HCT116 (cell line): ENCODE data around the gene DPH1. TPM values are rescaled to one million over a fixed set of nuclear protein-coding genes. Genes with fewer than 3 reads are reported as not detected.

Source experiments
- ATAC-seq: fragments of 200-7000 bp; cut with Tn5 transposase; 2 replicates; pipeline ENCODE4 v1.9.1; 2020; ENCODE audit warnings: mild to moderate bottlenecking, moderate library complexity
- BruUV-seq: library from RNA; stranded (reverse); fragments of 400-500 nt; replicated peaks from 2 replicates; lab custom pipeline; 2021; lab: Mats Ljungman, UMichigan
- CTCF ChIA-PET: fragments of 300-600 bp; sonication (Branson Sonifier 250); formaldehyde crosslinking; loops from one replicate; lab custom pipeline; 2021; ENCODE audit warnings: antibody characterized with exemption; lab: Charles Lee
- POLR2A ChIA-PET: fragments of 300-600, 350-600 bp; sonication (Branson Sonifier 250); formaldehyde crosslinking; loops from one replicate; lab custom pipeline; 2021; ENCODE audit warnings: antibody characterized with exemption; lab: Charles Lee
- RAD21 ChIA-PET, 2 experiments: fragments of 300-600 bp; sonication (Branson Sonifier 250); formaldehyde crosslinking; loops; one replicate each; lab custom pipeline; 2023; ENCODE audit warnings: low total read pairs in 2 of 2; ENCODE audit not compliant: uncharacterized antibody in 2 of 2, unreplicated experiment in 2 of 2, low non-redundant PET in 1 of 2; lab: Charles Lee
- DNase-seq: peaks from one replicate; pipeline ENCODE4 v3.0.0-alpha.2; 2010; ENCODE audit warnings: low read depth, low spot score
- H2AFZ ChIP-seq: fragments of 200-600 bp; shearing (Covaris generic), sonication (generic); 2 replicates; pipeline ENCODE4 v1.6.1; 2017; ENCODE audit warnings: low read depth, mixed run types, mixed read lengths, antibody characterized with exemption, low read length; ENCODE audit not compliant: poor library complexity, severe bottlenecking
- H3K27ac ChIP-seq: 2 replicates; pipeline ENCODE4 v1.5.1; 2012; ENCODE audit warnings: low read depth, low read length
- H3K27me3 ChIP-seq: fragments of 200-600 bp; sonication (generic); 2 replicates; pipeline ENCODE4 v1.6.1; 2016; ENCODE audit warnings: mixed run types, low read length, mixed read lengths; ENCODE audit not compliant: insufficient read depth
- H3K36me3 ChIP-seq, 2 experiments: fragments of 200-500 bp in 1 of 2; fragments of 200-600 bp in 1 of 2; sonication (Bioruptor generic) in 1 of 2; sonication (generic) in 1 of 2; 2 replicates each; pipeline versions ENCODE4 v1.5.1 to v1.6.1; 2014 to 2016; ENCODE audit warnings: low read length in 2 of 2, inconsistent platforms in 1 of 2, mixed read lengths in 1 of 2, mixed run types in 1 of 2; ENCODE audit not compliant: insufficient read depth in 2 of 2, control insufficient read depth in 1 of 2
- H3K4me1 ChIP-seq, 2 experiments: fragments of 200-600 bp in 1 of 2; sonication (generic) in 1 of 2; 2 replicates each; pipeline versions ENCODE4 v1.5.1 to v1.6.1; 2012 to 2017; ENCODE audit warnings: low read length in 2 of 2, inconsistent platforms in 1 of 2, mild to moderate bottlenecking in 1 of 2, mixed read lengths in 1 of 2, mixed run types in 1 of 2, moderate library complexity in 1 of 2; ENCODE audit not compliant: insufficient read depth in 2 of 2, control insufficient read depth in 1 of 2
- H3K4me2 ChIP-seq: fragments of 200-600 bp; sonication (generic); 2 replicates; pipeline ENCODE4 v1.6.1; 2017; ENCODE audit warnings: mixed run types, low read length, mixed read lengths
- H3K4me3 ChIP-seq, 2 experiments: fragments of 200-600 bp in 1 of 2; sonication (generic) in 1 of 2; replicated peaks in 1 of 2; 2 replicates each; pipeline ENCODE4 v1.5.1; 2011 to 2016; ENCODE audit warnings: low read length in 2 of 2, control low read depth in 1 of 2, low read depth in 1 of 2, mild to moderate bottlenecking in 1 of 2, mixed read lengths in 1 of 2, mixed run types in 1 of 2
- H3K79me2 ChIP-seq: fragments of 200-600 bp; sonication (generic); 2 replicates; pipeline ENCODE4 v1.6.1; 2017; ENCODE audit warnings: mild to moderate bottlenecking, mixed run types, low read length, moderate library complexity, mixed read lengths; ENCODE audit not compliant: insufficient read depth
- H3K9ac ChIP-seq: fragments of 200-600 bp; sonication (generic); 2 replicates; pipeline ENCODE4 v1.6.1; 2016; ENCODE audit warnings: low read length, mixed read lengths
- H3K9me2 ChIP-seq: fragments of 200-600 bp; sonication (generic), shearing (Covaris generic); 2 replicates; pipeline ENCODE4 v1.6.1; 2017; ENCODE audit warnings: mixed run types, mild to moderate bottlenecking, moderate library complexity; ENCODE audit not compliant: insufficient read depth
- H3K9me3 ChIP-seq, 2 experiments: fragments of 200-500 bp in 1 of 2; fragments of 200-600 bp in 1 of 2; sonication (Bioruptor generic) in 1 of 2; sonication (generic) in 1 of 2; 2 replicates each; pipeline ENCODE4 v1.6.1; 2014 to 2017; ENCODE audit warnings: low read length in 2 of 2, mixed read lengths in 2 of 2, inconsistent platforms in 1 of 2, low read depth in 1 of 2, mild to moderate bottlenecking in 1 of 2, mixed run types in 1 of 2, moderate library complexity in 1 of 2; ENCODE audit not compliant: control insufficient read depth in 1 of 2, insufficient read depth in 1 of 2
- H4K20me1 ChIP-seq: fragments of 200-600 bp; sonication (generic), shearing (Covaris generic); 2 replicates; pipeline ENCODE4 v1.6.1; 2017; ENCODE audit warnings: mixed run types, mild to moderate bottlenecking, moderate library complexity; ENCODE audit not compliant: insufficient read depth
- CBX3 ChIP-seq: IDR thresholded peaks from 2 replicates; pipeline ENCODE4 v1.6.1; 2012; ENCODE audit warnings: low read depth
- EGR1 ChIP-seq: IDR thresholded peaks from 2 replicates; pipeline ENCODE4 v1.6.1; 2012; ENCODE audit warnings: low read depth
- ELF1 ChIP-seq: IDR thresholded peaks from 2 replicates; pipeline ENCODE4 v1.6.1; 2012; ENCODE audit warnings: low read depth, borderline replicate concordance
- EZH2 ChIP-seq: fragments of 200-600 bp; sonication (generic); IDR thresholded peaks from 2 replicates; pipeline ENCODE4 v1.6.1; 2017; ENCODE audit warnings: antibody characterized with exemption, mixed run types
- FOSL1 ChIP-seq: IDR thresholded peaks from 2 replicates; pipeline ENCODE4 v1.6.1; 2012; ENCODE audit warnings: low read depth
- JUND ChIP-seq: IDR thresholded peaks from 2 replicates; pipeline ENCODE4 v1.6.1; 2012
- POLR2AphosphoS5 ChIP-seq: IDR thresholded peaks from 2 replicates; pipeline ENCODE4 v1.6.1; 2011; ENCODE audit warnings: mild to moderate bottlenecking, low read depth, low read length, moderate library complexity
- REST ChIP-seq: IDR thresholded peaks from 2 replicates; pipeline ENCODE4 v1.6.1; 2012; ENCODE audit warnings: low read depth
- SIN3A ChIP-seq: IDR thresholded peaks from 2 replicates; pipeline ENCODE4 v1.6.1; 2012; ENCODE audit warnings: low read depth
- SRF ChIP-seq: IDR thresholded peaks from 2 replicates; pipeline ENCODE4 v1.6.1; 2012; ENCODE audit warnings: low read depth
- TCF7L2 ChIP-seq: IDR thresholded peaks from 2 replicates; pipeline ENCODE4 v1.7.0; 2011; ENCODE audit warnings: borderline replicate concordance, inconsistent platforms; ENCODE audit not compliant: insufficient read depth, insufficient read length; ENCODE audit errors: extremely low read depth
- YY1 ChIP-seq: IDR thresholded peaks from 2 replicates; pipeline ENCODE4 v1.6.1; 2011; ENCODE audit warnings: low read length, low read depth, moderate library complexity, mild to moderate bottlenecking; ENCODE audit not compliant: insufficient replicate concordance; ENCODE audit errors: extremely low read depth
- ZBTB33 ChIP-seq: IDR thresholded peaks from 2 replicates; pipeline ENCODE4 v1.6.1; 2011; ENCODE audit warnings: mild to moderate bottlenecking, low read length, moderate library complexity; ENCODE audit not compliant: insufficient replicate concordance; ENCODE audit errors: extremely low read depth
- ZFX ChIP-seq: fragments of 450-650 bp; IDR thresholded peaks from 2 replicates; pipeline ENCODE4 v1.6.1; 2017
- ZNF274 ChIP-seq: fragments of 200-500 bp; sonication (Bioruptor generic); IDR thresholded peaks from 2 replicates; pipeline ENCODE4 v1.6.1; 2014; ENCODE audit warnings: mild to moderate bottlenecking, low read depth, low read length, inconsistent platforms
- intact Hi-C: fragments of 100-400 bp; cut with micrococcal nuclease; formaldehyde crosslinking; loops from 2 replicates; pipeline ENCODE4 v1.10.0; 2022
- total RNA-seq: library from RNA; stranded (reverse); gene quantifications from one replicate; pipeline ENCODE4 v1.2.1, GENCODE V29; 2021; ENCODE audit not compliant: unreplicated experiment

Gene DPH1
- total RNA-seq, 1 experiment from 2014 or later, result 47.2 TPM

GRCh38 chr17:2062571-2063183 lies 32.7 kb downstream of the DPH1 start:
- H3K36me3 ChIP-seq, result no peaks in the 10 kb centered on the region
- TF ChIP-seq EZH2 (no peak), SIN3A (no peak), ZFX (no peak), SRF (no peak), REST (no peak), ZBTB33 (no peak), TCF7L2 (no peak), EGR1 (no peak), POLR2AphosphoS5 (no peak), FOSL1 (no peak), JUND (no peak), CBX3 (no peak), YY1 (no peak), ZNF274 (no peak), ELF1 (no peak)
- H3K4me3 ChIP-seq, result no peak overlapping the region
- RAD21 ChIA-PET, result no interaction called here
- H4K20me1 ChIP-seq, result no peaks in the 10 kb centered on the region
- no peaks in the 10 kb centered on the region for H3K27me3 ChIP-seq
- no peaks in the 10 kb centered on the region for H3K9me3 ChIP-seq
- DNase-seq (no peak), ATAC-seq (no peak)
- H3K4me1 ChIP-seq, result peaks cover 0 to 16% of the 10 kb centered on the region in 2 experiments; a peak in 3 of 4 replicates
- CTCF ChIA-PET, result no interaction called here
- intact Hi-C loops, result no loop called here
- H3K9me2 ChIP-seq, result no peaks in the 10 kb centered on the region
- H3K79me2 ChIP-seq, result no peaks in the 10 kb centered on the region
- peak overlapping the region; percentile 42 for H3K4me2 ChIP-seq
- BruUV-seq, result no TSS peak
- H3K27ac ChIP-seq, result no peak overlapping the region
- POLR2A ChIA-PET, result no interaction called here
- H3K9ac ChIP-seq, result no peak overlapping the region
- no peak overlapping the region for H2AFZ ChIP-seq
